GM18873 (cell line): Measurements from ENCODE around the gene SPINDOC.
"Not testable (repeated sequence)": the region's sequence is repeated elsewhere in the genome, so short reads cannot be mapped to it uniquely, and the experiment has no call there.

Experiments used
- ATAC-seq: cut with Tn5 transposase; IDR thresholded peaks from one replicate; pipeline ENCODE4 v1.9.1; 2021; ENCODE audit warnings: mild to moderate bottlenecking, moderate library complexity, moderate number of reproducible peaks; ENCODE audit not compliant: unreplicated experiment, low FRiP score

SPINDOC gene

GRCh38 chr11:63783925-63784592, 29.2 kb upstream of the SPINDOC start:
- ATAC-seq, result no peak

DNA sequence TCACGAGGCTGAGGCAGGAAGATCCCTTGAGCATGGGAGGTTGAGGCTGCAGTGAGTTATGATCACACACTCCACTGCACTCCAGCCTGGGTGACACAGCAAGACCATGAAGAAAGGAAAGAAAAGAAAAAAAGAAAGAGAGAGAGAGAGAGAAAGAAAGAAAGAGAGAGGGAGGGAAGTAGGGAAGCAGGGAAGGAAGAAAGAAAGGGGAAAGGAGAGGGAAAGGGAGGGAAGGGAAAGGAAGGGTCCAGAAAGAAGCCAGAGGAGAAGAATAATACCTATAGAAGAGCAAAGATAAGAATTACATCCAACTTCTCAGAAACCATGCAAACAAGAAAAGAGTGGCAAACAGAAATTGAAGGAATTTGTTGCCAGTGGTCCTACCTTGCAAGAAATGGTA, 27.4 kb upstream of the SPINDOC start:
- ATAC-seq, result no peak

GRCh38 chr11:63791495-63792167, 21.6 kb upstream of the SPINDOC start:
- no peak for ATAC-seq

GRCh38 chr11:63793161-63793560, 20.1 kb upstream of the SPINDOC start:
- no peak for ATAC-seq

- no peak for ATAC-seq
These were observed 18.2 kb upstream of the SPINDOC start for GRCh38 chr11:63795066-63795465.

DNA sequence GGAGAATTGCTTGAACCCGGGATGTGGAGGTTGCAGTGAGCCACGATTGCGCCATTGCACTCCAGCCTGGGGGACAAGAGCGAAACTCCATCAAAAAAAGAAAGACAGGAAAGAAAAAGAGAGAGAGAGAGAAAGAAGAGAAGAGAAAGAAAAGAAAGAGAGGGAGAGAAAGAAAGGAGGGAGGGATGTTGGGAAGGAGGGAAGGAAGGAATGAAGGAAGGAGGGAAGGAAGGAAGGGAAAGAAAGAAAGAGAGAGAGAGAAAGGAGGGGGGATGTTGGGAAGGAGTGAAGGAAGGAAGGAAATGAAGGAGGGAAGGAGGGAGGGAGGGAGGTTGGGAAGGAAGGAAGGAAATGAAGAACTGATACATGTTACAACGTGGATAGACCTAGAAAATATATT, 12.3 kb upstream of the SPINDOC start:
- no peak for ATAC-seq

- no peak for ATAC-seq
These were observed 10.4 kb upstream of the SPINDOC start for GRCh38 chr11:63802637-63803414.

GRCh38 chr11:63804259-63804658, 9.0 kb upstream of the SPINDOC start:
- ATAC-seq, result no peak

GRCh38 chr11:63805844-63806415, 7.3 kb upstream of the SPINDOC start:
- ATAC-seq, result no peak

GRCh38 chr11:63810383-63810782, 2.9 kb upstream of the SPINDOC start:
- ATAC-seq, result not testable (repeated sequence)

GRCh38 chr11:63811522-63811921, 1.7 kb upstream of the SPINDOC start:
- ATAC-seq, result no peak

- ATAC-seq, result peak; percentile 41
These were observed 517 bp downstream of the SPINDOC start for GRCh38 chr11:63813563-63814382.

DNA sequence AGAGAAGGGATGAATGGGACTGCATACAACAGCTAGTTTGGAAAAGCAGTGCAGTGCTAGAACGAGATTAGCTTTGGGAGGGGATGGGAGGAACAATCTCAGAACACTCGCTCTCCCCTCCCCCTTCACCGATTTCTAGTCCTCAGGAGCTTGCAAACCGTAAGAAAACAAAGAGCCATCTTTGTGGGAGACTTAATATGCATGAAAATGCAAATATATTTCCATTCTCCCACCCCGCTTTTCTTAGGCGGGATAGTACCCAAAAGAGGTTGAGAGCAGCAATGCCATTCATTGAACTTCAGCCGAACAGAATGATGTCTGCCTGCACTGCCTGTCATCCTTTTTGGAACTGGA, 1.1 kb downstream of the SPINDOC start:
- peak; percentile 6 for ATAC-seq

DNA sequence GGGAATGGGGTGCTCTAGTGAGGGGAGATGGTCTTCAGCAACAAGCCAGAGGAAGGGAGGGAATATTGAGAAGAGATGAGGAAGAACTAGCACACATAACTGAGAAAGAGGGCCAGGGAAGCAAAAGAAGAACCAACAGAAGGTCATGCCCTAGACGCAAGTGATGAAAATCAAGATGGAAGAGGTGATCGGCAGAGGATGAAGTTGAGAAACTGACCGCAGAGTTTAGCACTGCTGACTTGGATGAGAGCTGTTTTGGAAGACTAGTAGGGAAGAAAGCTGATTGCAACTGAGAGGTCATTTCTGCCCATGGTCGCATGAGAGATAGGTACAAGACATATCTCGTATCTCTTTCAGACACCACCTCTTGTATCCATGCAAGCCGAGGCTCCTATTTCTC, 2.9 kb downstream of the SPINDOC start:
- ATAC-seq, result no peak

GRCh38 chr11:63816732-63817131, 3.5 kb downstream of the SPINDOC start:
- ATAC-seq, result no peak

GRCh38 chr11:63817758-63818498, 4.7 kb downstream of the SPINDOC start:
- ATAC-seq, result no peak

GRCh38 chr11:63818609-63819008, 5.4 kb downstream of the SPINDOC start:
- no peak for ATAC-seq

DNA sequence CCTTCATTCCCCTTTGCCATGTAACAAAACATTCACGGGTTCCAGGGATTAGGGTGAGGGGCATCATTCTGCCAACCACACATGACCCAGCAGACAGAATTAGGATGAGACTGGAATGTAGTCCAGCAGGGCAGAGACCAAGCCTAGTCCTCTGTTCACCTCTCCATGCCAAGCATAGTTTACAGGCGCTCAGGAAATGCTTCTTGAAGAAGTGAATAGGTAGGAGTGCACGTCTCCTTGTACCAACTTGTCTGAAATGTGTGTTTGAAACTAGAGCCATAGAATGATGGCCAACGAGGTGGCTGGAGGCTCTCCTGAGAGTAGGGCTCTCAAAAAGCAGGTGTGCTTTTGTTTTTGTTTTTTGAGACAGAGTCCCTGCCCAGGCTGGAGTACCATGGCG, 8.2 kb downstream of the SPINDOC start:
- no peak for ATAC-seq

DNA sequence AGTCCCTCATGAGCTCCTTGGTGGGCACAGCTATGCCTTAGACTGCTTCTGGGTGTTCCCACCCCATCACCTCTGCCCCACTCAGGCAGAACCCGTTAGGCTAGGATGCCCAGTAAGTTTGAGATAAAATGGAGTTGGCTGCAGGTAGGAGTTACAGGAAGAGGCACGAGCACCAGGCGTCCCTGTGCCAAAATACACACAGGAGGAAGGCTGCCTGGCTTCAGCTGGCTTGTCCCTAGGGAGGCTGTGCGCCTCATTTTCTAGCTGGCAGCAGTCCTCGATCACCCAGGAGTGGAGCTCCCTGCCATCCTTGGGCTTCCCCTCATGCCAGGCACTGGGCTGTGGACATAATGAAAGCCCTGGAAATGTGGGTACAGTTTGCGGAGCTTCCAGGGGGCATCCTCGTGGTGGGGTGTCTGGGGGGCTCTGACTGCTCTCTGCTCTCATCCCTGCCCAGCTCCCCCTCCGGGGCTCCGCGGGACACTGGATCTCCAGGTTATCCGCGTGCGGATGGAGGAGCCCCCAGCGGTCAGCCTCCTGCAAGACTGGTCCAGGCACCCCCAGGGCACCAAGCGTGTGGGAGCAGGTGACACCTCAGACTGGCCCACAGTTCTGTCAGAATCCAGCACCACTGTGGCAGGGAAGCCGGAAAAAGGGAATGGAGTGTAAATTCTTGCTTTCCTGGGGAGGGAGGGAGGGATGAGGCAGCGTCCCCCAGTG, 13.4 kb downstream of the SPINDOC start:
- no peak for ATAC-seq
